ENCODE results near the gene TRAPPC14. TPM values are rescaled to one million over a fixed set of nuclear protein-coding genes. Genes with fewer than 3 reads are reported as not detected.

TRAPPC14 gene
- total RNA-seq, 1 donor from 2014 or later = 20.3 TPM

DNA sequence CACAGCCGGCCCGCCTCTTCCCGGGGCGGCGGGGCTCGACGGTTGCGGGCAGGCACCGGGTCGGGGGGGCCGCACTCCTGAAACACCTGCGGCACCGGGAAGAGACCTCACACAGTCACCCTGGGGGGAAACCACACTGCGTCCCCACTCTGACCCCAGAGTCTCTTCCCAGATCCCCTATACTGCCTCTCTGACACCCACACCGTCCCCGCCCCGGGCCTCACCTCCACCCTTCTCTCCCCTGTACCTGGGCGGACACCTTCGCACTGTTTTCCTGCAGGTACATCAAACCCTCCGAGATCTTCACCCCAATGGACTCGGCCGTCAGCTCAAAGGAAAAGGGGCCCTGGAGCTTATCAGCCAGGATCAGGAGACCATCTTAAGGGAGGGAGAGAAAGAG is 13.3 kb upstream of the TRAPPC14 start:
- peaks cover 34% of the 10 kb centered on the region for H3K4me1 Mint-ChIP-seq (ENCODE audit: unreplicated experiment)
- H3K27ac Mint-ChIP-seq (ENCODE audit: unreplicated experiment) = no peak overlapping the region
- TF ChIP-seq, protein P1, sequence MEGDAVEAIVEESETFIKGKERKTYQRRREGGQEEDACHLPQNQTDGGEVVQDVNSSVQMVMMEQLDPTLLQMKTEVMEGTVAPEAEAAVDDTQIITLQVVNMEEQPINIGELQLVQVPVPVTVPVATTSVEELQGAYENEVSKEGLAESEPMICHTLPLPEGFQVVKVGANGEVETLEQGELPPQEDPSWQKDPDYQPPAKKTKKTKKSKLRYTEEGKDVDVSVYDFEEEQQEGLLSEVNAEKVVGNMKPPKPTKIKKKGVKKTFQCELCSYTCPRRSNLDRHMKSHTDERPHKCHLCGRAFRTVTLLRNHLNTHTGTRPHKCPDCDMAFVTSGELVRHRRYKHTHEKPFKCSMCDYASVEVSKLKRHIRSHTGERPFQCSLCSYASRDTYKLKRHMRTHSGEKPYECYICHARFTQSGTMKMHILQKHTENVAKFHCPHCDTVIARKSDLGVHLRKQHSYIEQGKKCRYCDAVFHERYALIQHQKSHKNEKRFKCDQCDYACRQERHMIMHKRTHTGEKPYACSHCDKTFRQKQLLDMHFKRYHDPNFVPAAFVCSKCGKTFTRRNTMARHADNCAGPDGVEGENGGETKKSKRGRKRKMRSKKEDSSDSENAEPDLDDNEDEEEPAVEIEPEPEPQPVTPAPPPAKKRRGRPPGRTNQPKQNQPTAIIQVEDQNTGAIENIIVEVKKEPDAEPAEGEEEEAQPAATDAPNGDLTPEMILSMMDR (IDR thresholded peaks at IDR 0.05) = no peak
- peak overlapping the region; percentile 39 for H3K4me3 Mint-ChIP-seq (ENCODE audit: unreplicated experiment)
- peaks cover 7% of the 10 kb centered on the region for H3K27me3 Mint-ChIP-seq (ENCODE audit: unreplicated experiment)
- no peaks in the 10 kb centered on the region for H3K9me3 Mint-ChIP-seq (ENCODE audit: unreplicated experiment)
- H3K36me3 Mint-ChIP-seq (ENCODE audit: unreplicated experiment) = peaks cover 4% of the 10 kb centered on the region
- DNase-seq (ENCODE audit: extremely low spot score, unreplicated experiment) = no peak

DNA sequence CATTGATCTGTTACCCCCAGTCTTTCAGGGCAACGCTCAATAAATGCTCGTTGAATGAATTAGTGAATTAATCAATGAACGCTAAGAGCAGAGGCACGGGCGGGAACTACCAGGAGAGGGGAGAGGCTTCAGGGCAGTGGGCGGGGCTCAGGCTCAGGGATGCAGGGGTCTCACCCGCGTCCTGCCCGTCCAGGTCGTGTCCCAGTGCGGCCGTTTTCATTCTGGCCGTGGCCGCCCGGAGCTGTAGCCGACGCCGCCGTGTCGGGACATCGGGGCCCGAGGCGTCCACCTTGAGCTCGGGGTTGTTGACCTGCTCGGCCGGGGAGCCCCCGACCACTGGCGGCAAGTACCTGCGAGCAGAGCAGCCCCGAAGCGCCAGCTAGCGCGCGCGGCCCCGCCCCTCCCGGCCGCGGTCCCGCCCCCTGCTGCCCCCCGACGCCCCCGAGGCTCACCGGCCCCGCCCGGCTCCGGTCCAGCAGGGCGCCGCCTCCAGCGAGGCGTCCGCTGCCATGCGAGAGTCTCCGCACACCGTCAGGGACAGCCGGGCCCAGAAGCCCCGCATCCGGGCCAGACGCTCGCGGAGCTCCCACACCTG is 12.7 kb upstream of the TRAPPC14 start:
- Mint-ChIP-seq H3K27ac (ENCODE audit: unreplicated experiment) (no peak overlapping the region), H3K9me3 (ENCODE audit: unreplicated experiment) (no peaks in the 10 kb centered on the region), H3K27me3 (ENCODE audit: unreplicated experiment) (peaks cover 12% of the 10 kb centered on the region), H3K4me3 (ENCODE audit: unreplicated experiment) (no peak overlapping the region), H3K36me3 (ENCODE audit: unreplicated experiment) (peaks cover 4% of the 10 kb centered on the region), H3K4me1 (ENCODE audit: unreplicated experiment) (peaks cover 30% of the 10 kb centered on the region)
- no peak for DNase-seq (ENCODE audit: extremely low spot score, unreplicated experiment)
- TF ChIP-seq, protein P1 (IDR thresholded peaks at IDR 0.05) = no peak

- TF ChIP-seq, protein P1 (IDR thresholded peaks at IDR 0.05) = no peak
- no peak for DNase-seq (ENCODE audit: extremely low spot score, unreplicated experiment)
- Mint-ChIP-seq H3K27ac (ENCODE audit: unreplicated experiment) (no peak overlapping the region), H3K4me3 (ENCODE audit: unreplicated experiment) (peak overlapping the region; percentile 38), H3K9me3 (ENCODE audit: unreplicated experiment) (no peaks in the 10 kb centered on the region), H3K27me3 (ENCODE audit: unreplicated experiment) (peaks cover 15% of the 10 kb centered on the region), H3K4me1 (ENCODE audit: unreplicated experiment) (peaks cover 26% of the 10 kb centered on the region), H3K36me3 (ENCODE audit: unreplicated experiment) (peaks cover 4% of the 10 kb centered on the region)
Measured at GRCh38 chr7:100170101-100170897, 11.8 kb upstream of the TRAPPC14 start.

GRCh38 chr7:100169147-100169850 is 10.8 kb upstream of the TRAPPC14 start:
- Mint-ChIP-seq H3K36me3 (ENCODE audit: unreplicated experiment) (peaks cover 4% of the 10 kb centered on the region), H3K9me3 (ENCODE audit: unreplicated experiment) (no peaks in the 10 kb centered on the region), H3K27me3 (ENCODE audit: unreplicated experiment) (peaks cover 15% of the 10 kb centered on the region), H3K4me1 (ENCODE audit: unreplicated experiment) (peaks cover 24% of the 10 kb centered on the region), H3K4me3 (ENCODE audit: unreplicated experiment) (no peak overlapping the region), H3K27ac (ENCODE audit: unreplicated experiment) (no peak overlapping the region)
- DNase-seq (ENCODE audit: extremely low spot score, unreplicated experiment) = no peak
- TF ChIP-seq, protein P1 (IDR thresholded peaks at IDR 0.05) = no peak

GRCh38 chr7:100167912-100168323 is 9.4 kb upstream of the TRAPPC14 start:
- H3K36me3 Mint-ChIP-seq (ENCODE audit: unreplicated experiment) = peaks cover 2% of the 10 kb centered on the region
- peaks cover 15% of the 10 kb centered on the region for H3K27me3 Mint-ChIP-seq (ENCODE audit: unreplicated experiment)
- peak overlapping the region; percentile 75 for H3K27ac Mint-ChIP-seq (ENCODE audit: unreplicated experiment)
- H3K4me1 Mint-ChIP-seq (ENCODE audit: unreplicated experiment) = peaks cover 27% of the 10 kb centered on the region
- DNase-seq (ENCODE audit: extremely low spot score, unreplicated experiment) = no peak
- TF ChIP-seq, protein P1 (IDR thresholded peaks at IDR 0.05) = no peak
- H3K9me3 Mint-ChIP-seq (ENCODE audit: unreplicated experiment) = no peaks in the 10 kb centered on the region
- peak overlapping the region; percentile 74 for H3K4me3 Mint-ChIP-seq (ENCODE audit: unreplicated experiment)
